HG02623 (cell line): ENCODE measurements around the gene ATP5ME.

Source experiments
- ATAC-seq: cut with Tn5 transposase; IDR thresholded peaks from one replicate; pipeline ENCODE4 v1.9.1; 2021; ENCODE audit warnings: moderate library complexity; ENCODE audit not compliant: unreplicated experiment

ATP5ME gene

GRCh38 chr4:623914-624566 lies 50.0 kb downstream of the ATP5ME start:
- no peak for ATAC-seq

GRCh38 chr4:622996-623913 lies 50.8 kb downstream of the ATP5ME start:
- ATAC-seq: no peak
